Activated gamma-delta T cell (primary cell): ENCODE results near the gene ONECUT1.

ENCODE experiments used
- DNase-seq: peaks from one replicate; lab custom pipeline; 2025; lab: John Stamatoyannopoulos, UW

ONECUT1 gene

DNA sequence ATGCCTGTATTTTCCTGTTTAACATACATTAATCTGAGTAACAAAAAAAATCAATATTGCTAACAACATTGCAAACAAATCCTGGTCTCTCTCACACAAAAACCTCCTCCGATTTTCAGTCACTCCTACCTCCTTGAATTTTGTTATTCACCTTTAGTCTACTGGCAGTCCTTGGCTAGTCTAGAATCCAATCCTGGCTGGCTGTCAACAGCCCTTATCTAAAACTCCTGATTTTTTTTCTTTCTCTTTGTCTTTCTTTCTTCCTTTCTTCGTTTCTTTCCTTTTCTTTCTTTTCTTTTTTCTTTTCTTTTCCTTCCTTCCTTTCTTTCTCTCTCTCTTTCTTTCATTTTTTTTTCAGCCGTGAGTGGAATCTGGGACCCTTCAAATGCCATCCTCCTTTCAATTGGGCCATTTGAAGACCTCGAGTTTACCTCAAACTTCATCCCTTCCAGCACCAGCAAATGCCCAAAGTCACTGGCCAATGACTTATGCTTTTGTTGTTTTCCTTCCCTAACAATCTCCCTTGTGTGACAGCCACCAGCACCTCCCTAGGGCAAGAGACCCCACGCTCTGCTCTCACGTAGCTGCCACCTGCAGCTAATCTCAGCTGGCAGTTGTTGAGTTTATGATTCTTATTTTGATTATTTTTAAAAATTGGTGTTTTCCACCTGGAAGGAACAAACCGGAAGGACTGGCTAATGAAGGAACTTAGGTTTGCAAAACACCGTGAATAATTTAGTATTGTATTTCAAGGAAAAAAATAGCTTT lies 6.8 kb upstream of the ONECUT1 start:
- DNase-seq: no peak

DNA sequence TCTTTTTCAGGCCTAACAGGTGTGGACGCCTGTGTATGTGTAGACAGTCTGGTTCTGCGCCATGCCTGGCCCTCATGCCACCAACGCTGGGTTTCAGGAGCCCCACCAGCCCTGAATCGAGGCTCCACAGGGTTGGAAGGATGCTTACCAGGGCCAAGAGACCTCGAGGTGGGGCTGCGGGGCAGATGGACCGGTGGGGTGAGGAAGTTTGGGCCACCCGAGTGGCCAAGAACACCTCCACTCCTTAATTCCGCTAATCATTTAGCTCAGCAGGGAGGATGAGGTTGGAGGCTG lies 6.0 kb upstream of the ONECUT1 start:
- no peak for DNase-seq

DNA sequence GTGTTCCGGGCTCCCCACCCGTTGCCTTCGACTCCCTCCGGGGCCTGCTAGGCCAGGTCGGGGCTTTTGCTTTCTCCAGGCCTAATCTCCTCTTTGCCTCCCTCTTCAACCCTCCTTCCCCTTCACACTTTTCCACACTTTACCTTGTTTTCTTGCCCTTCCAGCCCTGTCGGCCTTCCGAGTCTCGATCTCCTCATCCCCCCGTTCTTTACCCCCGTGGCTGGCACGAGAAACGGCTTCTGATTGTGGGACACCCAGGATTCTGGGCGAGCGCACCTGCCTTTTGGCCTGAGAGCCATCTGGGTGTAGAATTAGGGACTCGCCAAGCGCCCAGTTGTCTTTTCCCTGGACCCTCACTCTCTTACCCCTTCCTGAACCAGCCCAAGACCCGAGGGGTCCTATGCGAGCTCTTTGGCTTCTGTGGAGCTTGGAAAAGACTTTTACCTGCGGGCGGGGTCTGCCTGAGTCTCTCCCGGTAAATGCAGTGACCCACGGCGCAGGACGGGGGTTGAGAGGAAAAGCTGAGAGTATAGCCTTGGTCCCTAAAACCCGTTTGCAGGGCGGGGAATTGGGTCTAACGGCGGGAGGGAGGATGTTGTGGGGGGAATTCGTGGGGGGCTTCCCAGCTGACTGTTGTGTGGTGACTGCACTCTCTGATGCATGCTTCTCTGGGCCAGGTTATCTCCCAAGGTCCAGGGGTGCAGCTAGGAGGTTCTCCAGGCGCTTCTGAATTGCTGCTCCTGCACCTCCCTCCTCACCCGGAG lies 5.5 kb upstream of the ONECUT1 start:
- DNase-seq: no peak

DNA sequence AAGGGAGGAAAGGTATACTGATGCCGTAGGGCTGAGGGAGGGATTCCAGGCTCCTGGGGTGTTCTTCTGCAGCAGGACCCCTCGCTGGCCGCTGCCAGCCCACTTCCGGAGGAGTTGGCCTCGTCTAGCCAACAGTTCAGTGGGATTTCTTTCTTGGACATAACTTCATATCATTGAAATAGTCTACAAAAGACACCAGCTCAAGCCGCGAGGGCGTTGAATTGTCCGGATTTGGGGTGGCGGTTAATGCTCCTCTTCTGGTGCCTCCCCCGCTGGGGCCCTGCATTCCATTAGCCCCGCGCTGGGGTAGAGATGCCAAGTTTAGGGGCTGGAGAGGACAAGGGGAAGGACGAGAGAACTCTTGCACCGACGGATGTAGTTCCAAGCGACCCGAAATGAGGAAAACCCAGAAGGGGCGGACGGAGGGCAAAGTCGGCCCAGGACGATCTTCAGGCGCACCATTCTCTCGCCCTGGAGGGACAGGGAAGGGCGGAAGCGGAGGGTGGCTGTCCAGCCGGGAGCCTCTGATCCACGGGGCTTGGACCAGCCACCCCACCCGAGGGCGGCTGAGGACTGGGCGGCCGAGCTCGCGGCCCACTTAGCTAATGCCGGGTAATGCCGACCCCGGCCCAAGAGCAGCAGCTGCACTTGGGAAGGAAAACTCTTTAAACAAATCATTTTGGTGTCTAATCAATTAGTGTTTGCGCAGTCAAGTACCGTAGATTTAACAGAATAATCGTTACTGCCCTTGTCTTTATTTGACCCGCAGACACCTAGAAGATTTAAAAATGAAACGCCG lies 4.7 kb upstream of the ONECUT1 start:
- DNase-seq: no peak

DNA sequence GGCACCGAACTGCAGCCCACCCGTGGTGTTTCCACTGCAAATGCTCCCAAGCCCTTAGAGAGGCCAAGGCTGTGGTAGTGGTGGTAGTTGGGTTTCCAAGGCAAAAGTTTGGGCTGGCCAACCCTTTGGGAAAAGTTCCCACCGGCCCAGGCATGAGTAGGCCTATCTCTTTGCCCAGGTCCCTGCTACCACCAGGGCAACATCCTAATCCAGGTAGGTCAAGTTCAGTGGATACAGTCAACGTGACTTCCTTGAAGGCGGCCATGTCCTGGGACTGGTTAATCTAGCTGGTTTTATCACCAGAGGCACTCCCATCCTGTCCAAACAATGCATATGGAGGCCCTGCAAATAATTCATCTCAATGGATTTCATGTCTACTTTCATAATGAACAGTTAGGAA lies 1.6 kb upstream of the ONECUT1 start:
- DNase-seq: no peak

DNA sequence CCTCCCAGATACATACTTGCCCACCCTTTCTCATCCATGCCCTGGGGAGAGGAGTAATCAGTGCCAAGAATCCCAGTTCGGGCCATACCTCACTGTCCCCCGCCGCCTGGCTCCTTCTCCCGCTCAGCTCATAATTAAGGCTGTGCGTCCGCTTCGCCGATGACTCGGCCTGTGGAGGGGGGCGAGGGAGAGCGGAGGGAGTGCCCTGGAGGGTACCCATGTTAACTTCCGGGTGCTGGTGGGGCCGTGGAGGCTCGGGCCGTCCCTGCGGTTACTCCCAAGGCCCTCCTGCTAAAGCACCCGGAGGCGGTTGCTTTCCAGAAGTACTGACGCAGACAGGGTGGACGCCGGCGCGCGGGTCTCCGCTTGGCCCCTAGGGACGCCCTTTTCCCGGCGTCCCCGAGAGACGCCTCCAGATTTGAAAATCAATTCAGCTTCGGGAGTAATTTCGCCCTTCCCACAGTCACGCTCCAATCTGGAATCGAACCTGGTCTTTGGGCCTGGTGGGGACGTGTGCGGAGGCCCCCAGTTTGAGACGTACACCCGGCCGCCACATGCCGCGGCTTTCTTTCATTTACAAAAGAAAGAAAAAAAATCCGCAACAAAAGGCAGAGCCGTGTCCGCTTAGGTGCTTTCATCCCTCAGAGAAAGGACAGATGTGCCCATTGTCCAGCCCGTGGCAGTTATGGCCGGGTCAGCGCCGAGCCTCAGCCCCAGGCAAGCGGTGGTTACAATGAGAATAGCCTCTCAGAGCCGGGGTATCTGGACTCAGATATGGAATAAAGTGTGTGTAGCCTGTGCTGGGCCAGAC lies 1.0 kb upstream of the ONECUT1 start:
- no peak for DNase-seq

DNA sequence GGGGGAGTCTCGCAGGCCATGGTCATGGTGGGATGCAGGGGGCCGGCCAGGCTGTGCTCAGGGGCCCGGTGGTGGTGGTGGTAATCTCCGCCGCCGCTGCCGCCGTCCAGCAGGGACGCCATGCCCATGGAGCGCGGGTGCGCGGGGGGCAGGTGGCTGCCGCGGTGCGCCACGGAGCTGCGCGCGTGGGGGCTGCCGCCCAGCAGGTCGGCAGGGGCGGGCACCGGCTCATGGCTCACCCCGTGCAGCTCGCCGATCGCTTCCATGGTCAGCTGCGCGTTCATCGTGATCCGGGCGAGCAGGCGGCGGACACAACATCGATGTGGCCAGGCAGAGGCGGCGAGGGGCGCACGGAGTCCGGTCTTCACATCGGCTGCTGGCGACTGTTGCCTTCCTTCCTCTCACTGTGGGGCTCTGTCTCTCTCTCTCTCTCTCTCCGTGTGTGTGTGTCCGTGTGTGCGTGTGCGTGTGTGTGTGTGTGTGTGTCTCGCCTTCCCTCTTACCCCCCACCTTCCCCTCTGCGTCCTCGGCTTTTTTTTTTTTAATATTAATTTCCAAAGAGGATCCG lies 451 bp downstream of the ONECUT1 start:
- DNase-seq: no peak

DNA sequence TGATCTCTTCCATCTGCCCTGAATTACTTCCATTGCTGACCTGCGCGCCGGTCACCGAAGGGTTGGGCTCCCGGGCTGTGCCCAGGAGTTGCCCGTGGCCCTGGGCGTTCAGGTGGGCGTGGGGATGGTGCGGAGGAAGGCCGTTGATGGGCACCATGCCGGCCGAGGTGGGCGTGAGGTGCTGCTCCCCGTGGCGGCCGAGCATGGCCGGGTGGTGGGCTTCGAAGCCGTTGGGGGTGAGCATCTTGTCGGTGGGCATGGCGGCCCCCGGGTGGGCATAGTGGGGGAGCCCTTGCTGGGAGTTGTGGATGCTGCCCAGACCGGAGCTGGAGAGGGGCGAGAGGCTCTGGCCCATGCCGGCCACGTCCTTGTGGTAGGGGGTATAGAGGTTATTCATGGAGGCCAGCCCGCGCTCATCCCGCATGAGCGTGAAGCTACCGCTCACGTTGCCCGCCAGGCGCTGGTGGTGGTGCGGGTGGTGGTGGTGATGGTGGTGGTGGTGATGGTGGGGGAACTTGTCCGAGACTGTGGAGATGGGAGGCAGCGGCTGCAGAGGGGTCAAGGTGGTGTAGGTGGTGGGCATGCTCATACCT lies 1.0 kb downstream of the ONECUT1 start:
- no peak for DNase-seq

DNA sequence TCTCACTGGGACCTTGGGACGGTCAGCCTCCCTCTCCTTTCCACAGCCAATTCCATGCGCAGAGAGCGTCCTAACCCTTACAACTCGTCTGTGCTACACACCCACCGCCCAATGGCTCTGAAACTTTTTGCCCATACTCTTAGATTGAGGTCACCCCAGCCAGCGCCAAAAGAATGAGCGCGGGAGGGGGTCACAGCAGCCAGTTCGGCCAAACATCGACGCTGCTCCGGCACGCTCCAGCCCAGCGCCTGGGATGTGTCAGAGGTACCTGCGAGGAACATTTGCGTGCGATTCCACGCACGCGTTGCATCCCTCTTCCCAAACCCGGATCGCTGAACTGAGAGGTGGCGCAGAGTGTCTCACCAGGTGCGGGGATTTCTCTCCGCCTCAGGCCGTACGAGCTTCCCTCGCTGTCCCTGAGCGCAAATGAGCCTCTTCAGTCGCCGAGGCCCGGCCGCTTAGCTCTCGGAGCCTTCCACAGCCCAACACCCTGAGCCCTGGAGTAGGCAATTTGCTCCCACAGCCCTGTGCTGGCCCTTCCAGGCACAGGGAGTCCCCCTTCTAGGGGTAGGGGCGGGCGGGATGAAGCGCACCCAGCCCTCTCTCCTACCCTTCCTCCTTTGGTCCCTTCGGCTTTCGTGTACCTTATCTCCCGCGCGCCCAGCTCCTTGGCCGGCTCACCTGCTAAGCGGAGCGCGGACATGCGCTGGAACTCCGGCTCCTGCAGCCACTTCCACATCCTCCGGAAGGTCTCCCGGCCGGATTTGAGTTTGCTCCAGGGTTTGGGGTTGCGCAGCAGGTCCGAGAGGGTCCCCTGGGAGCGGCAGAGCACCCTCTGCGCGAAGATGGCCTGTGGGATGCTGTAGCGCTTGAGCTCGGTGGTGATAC lies 1.8 kb downstream of the ONECUT1 start:
- DNase-seq: no peak

DNA sequence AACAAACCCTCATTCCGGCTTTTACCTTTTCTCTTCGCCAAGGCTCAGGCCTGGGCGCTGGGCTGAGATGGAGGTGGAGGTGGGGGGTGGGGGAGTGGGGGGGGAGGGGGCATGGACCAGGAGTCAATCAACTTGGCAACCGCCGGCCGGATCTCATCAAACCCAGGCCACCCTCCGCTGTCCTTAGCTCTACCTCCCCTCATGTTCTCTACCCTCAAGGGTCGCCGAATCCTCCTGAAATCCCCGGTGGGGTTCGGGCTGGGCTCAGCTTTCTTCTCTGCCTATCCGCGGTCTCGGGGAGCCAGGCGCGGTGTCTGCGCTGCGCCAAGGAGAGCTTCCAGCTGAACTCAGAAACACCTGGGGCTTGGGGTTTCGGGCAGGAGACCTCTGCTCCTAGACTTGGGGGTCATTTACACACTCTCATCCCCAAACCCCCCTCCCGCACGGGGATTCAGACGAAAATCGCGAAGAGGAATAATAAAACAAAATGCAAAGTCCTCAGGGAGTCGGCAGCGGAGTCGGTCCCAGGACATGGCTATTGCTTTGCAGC lies 2.5 kb downstream of the ONECUT1 start:
- DNase-seq: no peak

DNA sequence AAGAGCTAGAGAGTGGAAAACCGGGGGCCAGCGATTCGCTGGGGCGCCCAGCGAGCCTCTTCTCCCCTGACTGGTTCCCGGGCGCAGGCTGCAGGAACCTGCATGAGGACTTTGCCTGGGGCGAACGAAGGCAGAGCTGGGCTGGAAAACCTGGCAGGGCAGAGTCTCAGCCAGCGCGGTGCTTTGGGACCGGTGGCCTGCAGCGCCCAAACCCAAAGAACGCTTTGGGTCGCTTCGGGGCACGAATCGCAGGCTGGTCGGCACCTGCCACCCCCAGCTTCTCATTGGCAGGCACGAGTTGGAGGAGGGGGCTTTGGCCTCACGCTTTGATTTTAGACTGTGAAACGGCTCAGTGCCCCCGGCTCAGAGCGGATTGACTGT lies 3.0 kb downstream of the ONECUT1 start:
- no peak for DNase-seq

DNA sequence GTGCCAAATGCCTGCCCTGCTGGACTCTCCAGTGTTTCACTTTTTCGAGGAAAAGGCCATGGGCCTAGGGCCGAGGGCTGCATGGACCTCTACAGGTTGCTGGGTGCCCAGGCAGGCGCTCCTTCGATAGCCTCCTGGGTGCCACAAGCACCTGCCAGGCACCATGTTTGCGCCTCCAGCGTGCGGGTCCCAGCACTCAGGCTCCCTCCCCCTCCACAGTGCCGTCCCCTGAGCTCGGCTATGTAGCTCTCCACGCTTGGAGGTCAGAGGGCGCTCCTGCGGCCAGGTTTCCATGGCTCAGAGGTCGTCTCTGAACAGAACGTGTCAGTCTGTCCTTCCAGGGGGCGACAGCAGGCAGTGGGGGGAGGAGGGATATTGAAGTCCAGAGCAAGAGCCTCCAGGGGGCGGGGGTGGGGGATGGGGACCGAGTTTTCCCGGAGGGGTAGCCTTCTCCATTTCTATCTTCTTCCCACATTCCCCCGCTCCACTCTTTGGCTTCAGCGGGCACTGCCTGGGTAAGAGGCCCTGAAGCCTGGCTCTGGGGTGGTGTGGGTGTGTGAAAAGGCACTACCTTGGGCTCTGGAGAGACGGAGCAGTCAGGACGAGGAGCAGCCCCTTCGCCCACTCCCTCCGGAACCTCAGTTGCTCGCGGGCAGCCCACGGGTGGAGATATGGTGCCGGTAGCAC lies 3.6 kb downstream of the ONECUT1 start:
- no peak for DNase-seq

DNA sequence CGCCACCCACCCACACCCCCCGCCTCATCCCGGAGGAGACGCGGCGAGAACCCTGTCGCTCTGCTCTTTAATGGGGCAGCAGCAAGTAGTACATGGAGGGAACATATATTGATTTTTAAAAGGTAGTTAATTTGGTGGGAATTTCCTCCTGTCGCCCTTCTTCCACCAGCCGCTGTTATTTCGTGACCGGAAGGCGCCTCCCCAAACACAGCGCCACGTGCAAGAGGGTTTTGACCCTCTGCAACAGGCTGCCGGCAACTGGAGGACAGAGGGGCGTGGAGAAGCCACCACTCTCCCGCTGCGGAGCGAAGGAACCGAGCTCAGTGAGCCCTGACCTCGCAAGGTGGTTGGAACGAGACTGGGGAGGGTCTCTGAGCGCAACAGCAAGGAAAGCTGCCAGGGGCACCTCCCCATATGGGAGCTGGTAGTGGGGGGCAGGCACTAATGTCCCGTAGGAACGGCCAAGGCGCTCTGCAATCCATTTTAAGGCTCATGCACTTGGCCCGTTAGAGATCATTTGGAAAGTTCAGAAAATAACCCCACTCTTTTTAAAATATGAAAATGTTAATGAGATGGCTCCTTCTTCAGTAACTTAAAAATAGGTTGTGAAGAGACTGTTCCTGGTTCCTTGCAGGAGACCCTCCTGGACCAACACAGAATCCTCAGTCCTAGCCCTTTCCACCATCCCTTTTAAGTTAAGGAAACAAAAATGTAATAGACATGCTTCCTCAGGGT lies 4.3 kb downstream of the ONECUT1 start:
- DNase-seq: no peak

DNA sequence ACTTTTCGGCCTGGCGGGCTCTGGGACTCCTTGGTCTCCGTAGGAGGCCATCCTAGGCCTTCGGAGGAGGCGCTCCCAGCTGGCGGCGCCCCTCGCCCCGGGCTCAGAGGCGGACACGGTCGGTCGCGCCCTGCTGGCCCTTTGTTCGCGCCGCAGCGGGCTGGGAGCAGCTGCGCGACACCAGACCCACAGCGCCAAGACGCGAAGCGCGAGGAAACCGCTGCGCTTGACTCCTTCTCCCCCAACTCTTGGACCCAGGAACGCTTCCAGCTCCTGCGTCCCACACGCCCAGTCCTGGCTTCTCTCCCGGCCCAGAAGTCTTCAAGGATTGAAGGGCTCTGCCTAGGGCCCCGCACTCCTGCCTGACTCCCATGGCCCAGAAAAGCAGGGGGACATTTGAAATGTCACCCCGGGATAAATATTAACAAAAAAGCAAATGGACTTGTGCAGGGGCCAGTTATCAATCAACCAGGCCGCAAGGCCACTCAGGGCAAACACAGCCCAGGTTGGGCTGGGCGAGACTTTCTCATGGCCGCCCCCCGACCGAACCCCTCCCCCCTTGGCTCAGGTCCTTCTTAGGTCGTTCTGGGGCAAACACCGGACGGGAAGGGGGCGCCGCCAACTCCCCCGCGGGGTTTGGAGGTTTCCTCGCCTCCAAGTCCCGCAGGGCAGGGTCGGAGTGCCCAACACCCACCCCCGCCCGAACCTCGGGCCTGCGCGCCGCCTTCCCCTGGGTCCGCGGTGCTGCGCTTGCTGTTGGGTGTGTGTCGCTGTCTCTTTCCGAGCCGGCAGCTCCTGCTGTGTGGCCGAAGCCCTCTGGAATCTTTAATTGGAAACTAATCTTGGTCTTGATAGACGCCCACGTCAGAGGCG lies 5.1 kb downstream of the ONECUT1 start:
- no peak for DNase-seq

DNA sequence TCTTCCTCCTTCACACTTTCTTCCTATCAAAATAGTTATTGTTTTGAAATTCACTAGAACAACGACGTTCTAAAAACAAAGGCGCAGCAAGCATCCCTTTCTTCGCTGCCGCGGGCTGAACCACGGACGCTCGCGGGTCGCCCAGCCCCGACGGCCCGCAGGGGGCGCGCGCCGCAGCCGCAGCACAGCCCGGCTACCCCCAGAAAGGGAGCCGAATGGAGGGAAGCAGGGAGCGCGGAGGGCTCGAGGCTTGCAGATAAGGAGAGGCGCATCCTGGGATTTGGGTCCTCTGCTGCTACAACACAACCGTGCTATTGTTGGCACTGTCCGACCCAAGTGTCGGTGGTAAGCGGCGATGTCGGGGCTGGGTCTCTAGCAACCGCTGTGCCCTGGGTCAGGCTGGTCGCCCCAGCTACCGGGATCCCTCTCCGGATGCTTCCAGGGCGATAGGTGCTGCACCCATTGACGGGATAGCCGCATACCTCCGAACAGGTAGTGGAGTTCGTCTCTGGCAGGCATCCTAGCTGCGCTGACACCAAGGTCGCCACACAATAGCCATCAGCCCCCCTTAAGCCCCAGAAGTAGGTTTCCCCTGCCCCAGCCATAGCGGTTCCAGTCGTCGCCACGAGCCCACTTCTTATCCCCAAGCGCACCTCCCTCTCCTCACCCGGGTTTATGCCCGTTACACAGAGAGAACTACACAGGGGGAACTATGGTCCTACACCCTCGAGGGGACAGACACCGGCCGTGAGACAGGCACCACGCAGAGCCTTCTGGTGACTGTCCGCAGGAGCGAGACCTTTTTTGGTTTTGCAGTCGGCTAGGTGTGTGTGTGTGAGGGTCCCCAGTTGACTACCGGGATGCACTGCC lies 6.0 kb downstream of the ONECUT1 start:
- DNase-seq: no peak

DNA sequence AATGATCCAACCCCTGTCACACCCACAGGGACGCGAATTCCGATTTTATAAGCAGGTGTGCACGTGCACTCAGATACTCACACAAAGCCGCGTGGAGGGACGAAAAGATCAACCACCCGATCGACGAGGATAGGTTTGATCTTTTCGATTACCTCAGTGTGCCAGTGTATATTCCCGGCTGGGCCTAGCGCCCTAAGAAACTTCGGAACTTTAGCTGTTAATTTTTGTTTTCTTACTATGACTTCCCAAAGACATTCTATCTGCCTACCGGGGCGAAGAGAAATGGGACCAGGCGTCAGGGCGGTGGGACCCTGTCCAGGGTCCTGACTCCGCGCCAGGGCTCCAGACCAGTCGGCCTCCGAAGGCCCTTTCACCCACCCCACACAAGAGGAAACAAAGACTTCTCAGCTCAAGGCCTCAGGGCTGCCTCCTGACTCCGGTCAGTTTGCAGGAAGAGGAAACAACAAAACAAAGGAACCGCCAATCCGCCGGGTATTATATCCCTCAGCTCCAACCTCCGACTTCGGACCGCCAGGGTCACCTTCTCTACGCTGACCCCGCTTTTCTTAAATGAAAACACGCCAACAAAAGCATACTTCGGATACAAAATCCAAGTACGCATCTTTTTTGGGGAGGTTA lies 6.8 kb downstream of the ONECUT1 start:
- DNase-seq: no peak
